ENCODE results near the gene E2F6. TPM values are rescaled to one million over a fixed set of nuclear protein-coding genes. Genes with fewer than 3 reads are reported as not detected.

The E2F6 gene
- total RNA-seq, 1 experiment from 2014 or later = 14.2 TPM

GRCh38 chr2:11459816-11460215 lies 6.1 kb downstream of the E2F6 start:
- peaks cover 6% of the 10 kb centered on the region; the same call in 1 of the 2 replicates for H3K9me3 Mint-ChIP-seq
- CTCF ChIA-PET = interaction anchor here (0.9 to 1.2 kb wide), 2 partner anchors 13 to 122 kb away, joined by 3 to 5 read pairs; no protein-coding TSS in a partner anchor

DNA sequence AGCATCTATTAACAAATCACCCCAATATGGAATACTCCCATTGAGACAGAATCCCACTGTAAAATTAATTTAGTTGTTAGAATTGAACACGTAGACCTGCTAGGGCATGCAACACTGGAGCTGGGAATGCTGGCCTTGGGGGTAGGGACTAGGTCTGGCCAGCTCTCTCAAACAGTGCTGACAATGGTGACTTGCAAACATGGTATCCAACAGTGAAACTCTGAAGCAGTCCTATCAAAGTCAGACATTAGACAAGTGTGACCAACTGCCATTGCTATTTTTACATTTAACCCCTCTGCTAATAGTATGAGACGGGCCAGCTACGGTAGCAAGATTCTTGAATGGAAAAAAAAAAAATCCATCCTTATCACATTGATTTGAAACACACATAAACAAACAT lies 7.2 kb downstream of the E2F6 start:
- ChIA-PET CTCF (interaction anchor here (0.9 to 2.0 kb wide), 7 partner anchors 12 to 326 kb away, joined by 3 to 9 read pairs (median 4); a partner anchor contains a TSS), POLR2A (no interaction called here)
- Mint-ChIP-seq H3K27me3 (ENCODE audit: low read depth) (no peaks in the 10 kb centered on the region), H3K36me3 (peaks cover 8% of the 10 kb centered on the region), H3K4me1 (peaks cover 26% of the 10 kb centered on the region), H3K27ac (peak overlapping the region; percentile 47), H3K4me3 (no peak overlapping the region), H3K9me3 (no peaks in the 10 kb centered on the region)
- DNase-seq (ENCODE audit: low spot score) (no peak), ATAC-seq (no peak; the same call in 1 of the 2 replicates)
- TF ChIP-seq NR1H2 (CRISPR knock-in tag; IDR thresholded peaks at IDR 0.05) = no peak
- no peak for TF ChIP-seq ATF3 (CRISPR knock-in tag; conservative IDR thresholded peaks at IDR 0.05)
- no peak for TF ChIP-seq SMAD3 (CRISPR knock-in tag; IDR thresholded peaks at IDR 0.05; ENCODE audit: borderline replicate concordance)
- no peak for TF ChIP-seq MXD4 (CRISPR knock-in tag; IDR thresholded peaks at IDR 0.05; ENCODE audit: borderline replicate concordance)
- no peak for TF ChIP-seq PREB (CRISPR knock-in tag; IDR thresholded peaks at IDR 0.05; ENCODE audit: borderline replicate concordance)
- TF ChIP-seq SOX15 (CRISPR knock-in tag; IDR thresholded peaks at IDR 0.05) = no peak
- TF ChIP-seq, protein P1, sequence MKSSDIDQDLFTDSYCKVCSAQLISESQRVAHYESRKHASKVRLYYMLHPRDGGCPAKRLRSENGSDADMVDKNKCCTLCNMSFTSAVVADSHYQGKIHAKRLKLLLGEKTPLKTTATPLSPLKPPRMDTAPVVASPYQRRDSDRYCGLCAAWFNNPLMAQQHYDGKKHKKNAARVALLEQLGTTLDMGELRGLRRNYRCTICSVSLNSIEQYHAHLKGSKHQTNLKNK (CRISPR knock-in tag; IDR thresholded peaks at IDR 0.05) = no peak
- TF ChIP-seq NFYB (CRISPR knock-in tag; conservative IDR thresholded peaks at IDR 0.05; ENCODE audit: low read depth) = no peak
- TF ChIP-seq NR2C2 (CRISPR knock-in tag; IDR thresholded peaks at IDR 0.05) = no peak
- no peak for TF ChIP-seq ZNF138 (CRISPR knock-in tag; conservative IDR thresholded peaks at IDR 0.05)

More at GRCh38 chr2:11459816-11460215, 6.1 kb downstream of the E2F6 start:
- Mint-ChIP-seq H3K4me1 (peaks cover 35% of the 10 kb centered on the region), H3K27me3 (ENCODE audit: low read depth) (peaks cover 9% of the 10 kb centered on the region), H3K36me3 (peaks cover 17% of the 10 kb centered on the region), H3K27ac (no peak overlapping the region), H3K4me3 (no peak overlapping the region)
- POLR2A ChIA-PET = no interaction called here
- DNase-seq (ENCODE audit: low spot score) (no peak), ATAC-seq (no peak)
- TF ChIP-seq, protein P2, sequence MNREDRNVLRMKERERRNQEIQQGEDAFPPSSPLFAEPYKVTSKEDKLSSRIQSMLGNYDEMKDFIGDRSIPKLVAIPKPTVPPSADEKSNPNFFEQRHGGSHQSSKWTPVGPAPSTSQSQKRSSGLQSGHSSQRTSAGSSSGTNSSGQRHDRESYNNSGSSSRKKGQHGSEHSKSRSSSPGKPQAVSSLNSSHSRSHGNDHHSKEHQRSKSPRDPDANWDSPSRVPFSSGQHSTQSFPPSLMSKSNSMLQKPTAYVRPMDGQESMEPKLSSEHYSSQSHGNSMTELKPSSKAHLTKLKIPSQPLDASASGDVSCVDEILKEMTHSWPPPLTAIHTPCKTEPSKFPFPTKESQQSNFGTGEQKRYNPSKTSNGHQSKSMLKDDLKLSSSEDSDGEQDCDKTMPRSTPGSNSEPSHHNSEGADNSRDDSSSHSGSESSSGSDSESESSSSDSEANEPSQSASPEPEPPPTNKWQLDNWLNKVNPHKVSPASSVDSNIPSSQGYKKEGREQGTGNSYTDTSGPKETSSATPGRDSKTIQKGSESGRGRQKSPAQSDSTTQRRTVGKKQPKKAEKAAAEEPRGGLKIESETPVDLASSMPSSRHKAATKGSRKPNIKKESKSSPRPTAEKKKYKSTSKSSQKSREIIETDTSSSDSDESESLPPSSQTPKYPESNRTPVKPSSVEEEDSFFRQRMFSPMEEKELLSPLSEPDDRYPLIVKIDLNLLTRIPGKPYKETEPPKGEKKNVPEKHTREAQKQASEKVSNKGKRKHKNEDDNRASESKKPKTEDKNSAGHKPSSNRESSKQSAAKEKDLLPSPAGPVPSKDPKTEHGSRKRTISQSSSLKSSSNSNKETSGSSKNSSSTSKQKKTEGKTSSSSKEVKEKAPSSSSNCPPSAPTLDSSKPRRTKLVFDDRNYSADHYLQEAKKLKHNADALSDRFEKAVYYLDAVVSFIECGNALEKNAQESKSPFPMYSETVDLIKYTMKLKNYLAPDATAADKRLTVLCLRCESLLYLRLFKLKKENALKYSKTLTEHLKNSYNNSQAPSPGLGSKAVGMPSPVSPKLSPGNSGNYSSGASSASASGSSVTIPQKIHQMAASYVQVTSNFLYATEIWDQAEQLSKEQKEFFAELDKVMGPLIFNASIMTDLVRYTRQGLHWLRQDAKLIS (CRISPR knock-in tag; IDR thresholded peaks at IDR 0.05; ENCODE audit: borderline replicate concordance) = no peak
- TF ChIP-seq ZNF416 (CRISPR knock-in tag; IDR thresholded peaks at IDR 0.05) (no peak), EMX1 (CRISPR knock-in tag; IDR thresholded peaks at IDR 0.05) (no peak), CREM (CRISPR knock-in tag; IDR thresholded peaks at IDR 0.05) (no peak), RELA (CRISPR knock-in tag; IDR thresholded peaks at IDR 0.05; ENCODE audit: borderline replicate concordance) (no peak), IRF1 (CRISPR knock-in tag; IDR thresholded peaks at IDR 0.05) (no peak), NFYB (CRISPR knock-in tag; conservative IDR thresholded peaks at IDR 0.05; ENCODE audit: low read depth) (no peak), OVOL2 (CRISPR knock-in tag; IDR thresholded peaks at IDR 0.05; ENCODE audit: borderline replicate concordance) (no peak), MXD4 (CRISPR knock-in tag; IDR thresholded peaks at IDR 0.05; ENCODE audit: borderline replicate concordance) (no peak), ZNF396 (CRISPR knock-in tag; IDR thresholded peaks at IDR 0.05; ENCODE audit: borderline replicate concordance) (no peak)
- TF ChIP-seq, protein P3, sequence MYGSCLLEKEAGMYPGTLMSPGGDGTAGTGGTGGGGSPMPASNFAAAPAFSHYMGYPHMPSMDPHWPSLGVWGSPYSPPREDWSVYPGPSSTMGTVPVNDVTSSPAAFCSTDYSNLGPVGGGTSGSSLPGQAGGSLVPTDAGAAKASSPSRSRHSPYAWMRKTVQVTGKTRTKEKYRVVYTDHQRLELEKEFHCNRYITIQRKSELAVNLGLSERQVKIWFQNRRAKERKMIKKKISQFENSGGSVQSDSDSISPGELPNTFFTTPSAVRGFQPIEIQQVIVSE (CRISPR knock-in tag; IDR thresholded peaks at IDR 0.05; ENCODE audit: borderline replicate concordance) = no peak
- TF ChIP-seq, protein P4, sequence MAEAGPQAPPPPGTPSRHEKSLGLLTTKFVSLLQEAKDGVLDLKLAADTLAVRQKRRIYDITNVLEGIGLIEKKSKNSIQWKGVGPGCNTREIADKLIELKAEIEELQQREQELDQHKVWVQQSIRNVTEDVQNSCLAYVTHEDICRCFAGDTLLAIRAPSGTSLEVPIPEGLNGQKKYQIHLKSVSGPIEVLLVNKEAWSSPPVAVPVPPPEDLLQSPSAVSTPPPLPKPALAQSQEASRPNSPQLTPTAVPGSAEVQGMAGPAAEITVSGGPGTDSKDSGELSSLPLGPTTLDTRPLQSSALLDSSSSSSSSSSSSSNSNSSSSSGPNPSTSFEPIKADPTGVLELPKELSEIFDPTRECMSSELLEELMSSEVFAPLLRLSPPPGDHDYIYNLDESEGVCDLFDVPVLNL (CRISPR knock-in tag; IDR thresholded peaks at IDR 0.05; ENCODE audit: borderline replicate concordance, low read depth) = no peak
- TF ChIP-seq, protein P1 (CRISPR knock-in tag; IDR thresholded peaks at IDR 0.05) = no peak
- TF ChIP-seq, protein P5, sequence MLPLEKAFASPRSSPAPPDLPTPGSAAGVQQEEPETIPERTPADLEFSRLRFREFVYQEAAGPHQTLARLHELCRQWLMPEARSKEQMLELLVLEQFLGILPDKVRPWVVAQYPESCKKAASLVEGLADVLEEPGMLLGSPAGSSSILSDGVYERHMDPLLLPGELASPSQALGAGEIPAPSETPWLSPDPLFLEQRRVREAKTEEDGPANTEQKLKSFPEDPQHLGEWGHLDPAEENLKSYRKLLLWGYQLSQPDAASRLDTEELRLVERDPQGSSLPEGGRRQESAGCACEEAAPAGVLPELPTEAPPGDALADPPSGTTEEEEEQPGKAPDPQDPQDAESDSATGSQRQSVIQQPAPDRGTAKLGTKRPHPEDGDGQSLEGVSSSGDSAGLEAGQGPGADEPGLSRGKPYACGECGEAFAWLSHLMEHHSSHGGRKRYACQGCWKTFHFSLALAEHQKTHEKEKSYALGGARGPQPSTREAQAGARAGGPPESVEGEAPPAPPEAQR (CRISPR knock-in tag; IDR thresholded peaks at IDR 0.05) = no peak
